HG03520 (cell line): Measurements from ENCODE around the gene TBL1XR1.

ENCODE experiments used
- ATAC-seq: cut with Tn5 transposase; IDR thresholded peaks from one replicate; pipeline ENCODE4 v1.9.1; 2021; ENCODE audit warnings: mild to moderate bottlenecking, moderate library complexity; ENCODE audit not compliant: unreplicated experiment

The TBL1XR1 gene

GRCh38 chr3:177111541-177111949 is 85.7 kb downstream of the TBL1XR1 start:
- ATAC-seq, result no peak

- no peak for ATAC-seq
Measured at GRCh38 chr3:177110895-177111294, 86.4 kb downstream of the TBL1XR1 start.

GRCh38 chr3:177110386-177110785 is 86.9 kb downstream of the TBL1XR1 start:
- no peak for ATAC-seq

GRCh38 chr3:177109688-177110330 is 87.5 kb downstream of the TBL1XR1 start:
- ATAC-seq, result peak; percentile 34

GRCh38 chr3:177108648-177109047 is 88.6 kb downstream of the TBL1XR1 start:
- ATAC-seq, result no peak

- ATAC-seq, result no peak
Measured at GRCh38 chr3:177107461-177108239, 89.6 kb downstream of the TBL1XR1 start.

GRCh38 chr3:177106594-177106993 is 90.7 kb downstream of the TBL1XR1 start:
- no peak for ATAC-seq

GRCh38 chr3:177106184-177106583 is 91.1 kb downstream of the TBL1XR1 start:
- ATAC-seq, result no peak

GRCh38 chr3:177105623-177106022 is 91.7 kb downstream of the TBL1XR1 start:
- no peak for ATAC-seq

- no peak for ATAC-seq
Measured at GRCh38 chr3:177104299-177104992, 92.8 kb downstream of the TBL1XR1 start.

GRCh38 chr3:177102553-177102952 is 94.7 kb downstream of the TBL1XR1 start:
- ATAC-seq, result no peak

- no peak for ATAC-seq
Measured at GRCh38 chr3:177098551-177098950, 98.7 kb downstream of the TBL1XR1 start.

GRCh38 chr3:177096615-177097014 is 100.7 kb downstream of the TBL1XR1 start:
- ATAC-seq, result no peak

- ATAC-seq, result no peak
Measured at GRCh38 chr3:177093966-177094365, 103.3 kb downstream of the TBL1XR1 start.

GRCh38 chr3:177089901-177090300 is 107.4 kb downstream of the TBL1XR1 start:
- ATAC-seq, result no peak

GRCh38 chr3:177089110-177089509 is 108.2 kb downstream of the TBL1XR1 start:
- ATAC-seq, result no peak

GRCh38 chr3:177085794-177086193 is 111.5 kb downstream of the TBL1XR1 start:
- ATAC-seq, result no peak

GRCh38 chr3:177084616-177085015 is 112.7 kb downstream of the TBL1XR1 start:
- ATAC-seq, result no peak

- no peak for ATAC-seq
Measured at GRCh38 chr3:177080122-177080521, 117.2 kb downstream of the TBL1XR1 start.

GRCh38 chr3:177079684-177080083 is 117.6 kb downstream of the TBL1XR1 start:
- no peak for ATAC-seq

- ATAC-seq, result no peak
Measured at GRCh38 chr3:177071496-177072156, 125.7 kb downstream of the TBL1XR1 start.
